Measurements from ENCODE around the gene SYT13. TPM values are rescaled to one million over a fixed set of nuclear protein-coding genes. Genes with fewer than 3 reads are reported as not detected.

The SYT13 gene
- total RNA-seq, 6 experiments from 2014 or later, result 0.12 to 0.63 (median 0.44) TPM; not detected in 1

DNA sequence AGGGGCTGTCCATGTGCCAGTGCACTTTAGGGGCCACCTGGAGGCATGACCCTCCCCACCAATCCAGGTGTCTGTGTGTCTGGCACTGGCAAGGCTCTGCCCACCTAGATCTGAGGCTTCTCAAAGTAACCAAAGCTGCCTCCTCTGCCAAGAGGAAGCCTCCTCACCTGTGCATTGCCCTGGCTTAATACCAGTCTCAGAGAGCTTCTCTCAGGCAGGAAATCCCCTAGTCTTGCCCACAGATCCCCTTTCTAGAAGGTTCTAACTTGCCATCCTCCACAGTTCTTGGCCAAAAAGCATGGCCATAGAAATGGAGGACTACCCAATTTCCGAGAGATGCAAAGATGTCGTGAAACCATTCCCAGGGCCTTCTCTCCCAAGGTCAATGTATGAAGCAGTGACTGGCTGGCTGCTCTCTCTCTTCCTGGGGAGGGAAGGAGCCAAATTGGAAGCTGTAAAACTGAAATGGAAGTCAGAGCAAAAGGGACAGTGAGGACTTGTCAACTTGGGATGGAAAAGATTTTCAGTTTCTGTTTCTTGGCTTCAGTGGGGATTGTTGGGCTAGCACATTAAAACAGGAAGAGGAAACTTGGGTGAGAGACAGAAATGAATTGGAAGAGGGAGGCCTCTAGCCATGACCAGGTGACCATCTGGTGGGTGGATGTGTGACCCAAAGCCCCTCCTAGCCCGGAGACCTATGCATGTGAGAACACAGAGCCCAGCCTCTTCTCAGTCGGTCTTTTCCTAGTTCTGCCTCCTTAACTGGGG is 70.9 kb downstream of the SYT13 start:
- intact Hi-C loops (cut with DNase I), result no loop called here
- no peaks in the 10 kb centered on the region for H3K4me1 ChIP-seq
- 67% methylated on average over 4 of the region's 4 CpGs for WGBS (ENCODE audit: insufficient coverage, low coverage, low lambda C conversion rate, missing lambda C conversion rate)
- no peaks in the 10 kb centered on the region for H3K36me3 ChIP-seq
- ATAC-seq (no peak), DNase-seq (no peak)
- no peaks in the 10 kb centered on the region for H3K9me3 ChIP-seq
- TF ChIP-seq CTCF (IDR thresholded peaks at IDR 0.05) (no peak), POLR2A (IDR thresholded peaks at IDR 0.05) (no peak)
- H3K27me3 ChIP-seq, result no peaks in the 10 kb centered on the region
- no peak overlapping the region for H3K4me3 ChIP-seq
- no peak overlapping the region for H3K27ac ChIP-seq

DNA sequence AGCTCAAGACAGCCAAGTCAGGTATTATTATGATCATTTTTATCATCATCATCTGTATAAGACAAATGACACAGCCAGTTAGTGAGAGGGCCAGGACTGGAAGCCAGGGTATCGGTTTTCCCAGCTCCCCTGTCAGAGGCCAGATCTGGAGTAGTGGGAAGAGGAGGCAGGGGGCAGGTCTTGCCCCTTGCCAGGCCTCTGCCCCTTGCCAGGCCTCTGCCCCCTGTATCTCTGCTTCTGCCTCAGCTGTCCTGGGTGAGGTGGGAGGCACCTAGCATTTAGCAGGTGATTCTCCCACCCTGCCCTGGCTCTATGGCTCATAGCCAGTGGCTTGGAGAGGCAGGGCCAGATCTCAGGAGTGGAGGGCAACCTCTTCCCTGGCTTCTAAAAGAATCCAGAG is 72.4 kb downstream of the SYT13 start:
- H3K9me3 ChIP-seq, result no peaks in the 10 kb centered on the region
- no peak overlapping the region for H3K4me3 ChIP-seq
- TF ChIP-seq POLR2A (IDR thresholded peaks at IDR 0.05) (no peak), CTCF (IDR thresholded peaks at IDR 0.05) (no peak)
- WGBS (ENCODE audit: insufficient coverage, low coverage, low lambda C conversion rate, missing lambda C conversion rate), result no CpG with 5 or more reads among the region's 1 CpG
- no peak overlapping the region for H3K27ac ChIP-seq
- H3K36me3 ChIP-seq, result no peaks in the 10 kb centered on the region
- intact Hi-C loops (cut with DNase I), result no loop called here
- ATAC-seq (no peak), DNase-seq (no peak)
- H3K27me3 ChIP-seq, result no peaks in the 10 kb centered on the region
- no peaks in the 10 kb centered on the region for H3K4me1 ChIP-seq

DNA sequence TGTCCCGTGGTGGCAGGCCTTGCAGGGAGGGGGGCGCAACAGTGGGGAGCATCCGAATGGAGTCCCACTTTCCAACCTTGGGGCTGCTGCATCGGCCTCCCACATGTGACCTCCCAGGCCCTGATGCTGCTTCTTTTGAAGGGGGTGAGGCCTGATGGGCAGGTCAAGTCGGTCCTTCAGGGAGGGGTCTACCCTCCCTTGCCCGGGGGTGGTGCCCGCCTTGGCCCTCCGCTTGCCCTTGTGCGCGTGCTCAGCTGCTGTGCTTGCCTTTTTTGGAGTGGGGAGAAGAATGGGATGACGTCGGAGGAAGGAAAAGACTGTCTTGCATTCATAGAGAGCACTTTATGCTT is 72.8 kb downstream of the SYT13 start:
- Histone ChIP-seq H3K27ac (no peak overlapping the region), H3K4me1 (no peaks in the 10 kb centered on the region), H3K9me3 (no peaks in the 10 kb centered on the region), H3K36me3 (no peaks in the 10 kb centered on the region), H3K27me3 (no peaks in the 10 kb centered on the region), H3K4me3 (no peak overlapping the region)
- ATAC-seq, result no peak
- no peak for DNase-seq
- 67% methylated on average over 2 of the region's 12 CpGs for WGBS (ENCODE audit: insufficient coverage, low coverage, low lambda C conversion rate, missing lambda C conversion rate)
- intact Hi-C loops (cut with DNase I), result no loop called here
- TF ChIP-seq POLR2A (IDR thresholded peaks at IDR 0.05) (no peak), CTCF (IDR thresholded peaks at IDR 0.05) (no peak)

DNA sequence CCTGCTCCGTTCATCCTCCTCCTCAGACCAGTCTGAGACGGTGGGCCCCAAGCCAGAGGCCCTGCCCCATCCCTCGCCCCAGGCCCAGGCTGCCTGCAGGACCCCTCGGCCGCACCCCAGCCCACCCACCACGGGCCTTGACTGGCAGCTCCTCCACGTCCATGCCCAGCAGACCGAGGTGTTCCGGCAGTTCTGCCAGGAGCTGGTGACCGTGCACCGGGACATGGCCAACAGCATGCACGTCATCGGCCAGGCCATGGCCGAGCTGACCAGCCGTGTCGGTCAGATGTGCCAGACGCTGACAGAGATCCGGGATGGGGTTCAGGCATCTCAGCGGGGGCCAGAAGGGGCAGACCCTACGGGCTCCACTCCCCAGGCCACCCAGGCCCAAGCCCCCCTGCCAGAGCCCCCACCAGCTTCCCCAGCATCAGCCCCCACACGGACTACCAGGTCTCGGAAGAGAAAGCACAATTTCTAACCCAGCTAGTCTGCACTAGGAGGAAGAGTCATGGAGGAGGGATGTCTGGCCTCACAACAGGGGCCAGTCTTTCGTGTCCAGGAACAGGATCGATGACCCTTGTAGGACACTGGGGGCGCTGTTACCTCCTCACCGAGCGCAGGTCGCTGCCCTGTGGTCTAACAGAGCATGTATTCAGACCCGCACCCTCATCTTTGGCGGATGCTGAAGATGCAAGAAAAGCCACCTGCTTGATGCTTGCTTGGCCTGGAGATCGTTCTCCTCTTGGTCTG is 73.4 kb downstream of the SYT13 start:
- H3K27ac ChIP-seq, result no peak overlapping the region
- no peaks in the 10 kb centered on the region for H3K4me1 ChIP-seq
- no peaks in the 10 kb centered on the region for H3K36me3 ChIP-seq
- H3K9me3 ChIP-seq, result no peaks in the 10 kb centered on the region
- WGBS (ENCODE audit: insufficient coverage, low coverage, low lambda C conversion rate, missing lambda C conversion rate), result no CpG with 5 or more reads among the region's 31 CpGs
- ATAC-seq (no peak), DNase-seq (no peak)
- intact Hi-C loops (cut with DNase I), result no loop called here
- no peaks in the 10 kb centered on the region for H3K27me3 ChIP-seq
- no peak overlapping the region for H3K4me3 ChIP-seq
- TF ChIP-seq POLR2A (IDR thresholded peaks at IDR 0.05) (no peak), CTCF (IDR thresholded peaks at IDR 0.05) (no peak)
